Endodermal cell (in vitro differentiated cells): Measurements from ENCODE around the gene BEST4. TPM values are rescaled to one million over a fixed set of nuclear protein-coding genes. Genes with fewer than 3 reads are reported as not detected.
"Not testable (repeated sequence)": the region's sequence is repeated elsewhere in the genome, so short reads cannot be mapped to it uniquely, and the experiment has no call there.

Source experiments
- DNase-seq: peaks from one replicate; pipeline ENCODE4 v3.0.0-alpha.2; 2017
- H3K27ac ChIP-seq: 2 replicates; pipeline ENCODE4 v1.5.1; 2013; ENCODE audit warnings: mild to moderate bottlenecking, low read depth, low read length, moderate library complexity
- H3K27me3 ChIP-seq: 2 replicates; pipeline ENCODE4 v1.6.1; 2013; ENCODE audit warnings: mild to moderate bottlenecking, low read length, moderate library complexity; ENCODE audit not compliant: insufficient read depth, control insufficient read depth, poor library complexity, severe bottlenecking
- H3K36me3 ChIP-seq: 2 replicates; pipeline ENCODE4 v1.7.0; 2013; ENCODE audit warnings: mild to moderate bottlenecking, low read length, moderate library complexity; ENCODE audit not compliant: control insufficient read depth, insufficient read depth
- H3K4me1 ChIP-seq: one replicate; pipeline ENCODE4 v1.7.0; 2013; ENCODE audit warnings: low read length; ENCODE audit not compliant: control insufficient read depth, insufficient read depth
- H3K4me3 ChIP-seq: 2 replicates; pipeline ENCODE4 v1.5.1; 2013; ENCODE audit warnings: mild to moderate bottlenecking, low read length, moderate library complexity
- H3K9ac ChIP-seq: 2 replicates; pipeline ENCODE4 v1.6.1; 2013; ENCODE audit warnings: mild to moderate bottlenecking, low read length, moderate library complexity; ENCODE audit not compliant: poor library complexity, severe bottlenecking; ENCODE audit errors: extremely low read depth
- H3K9me3 ChIP-seq: 2 replicates; pipeline ENCODE4 v1.6.1; 2013; ENCODE audit warnings: mild to moderate bottlenecking, low read length, moderate library complexity; ENCODE audit not compliant: control insufficient read depth
- H3K27ac Mint-ChIP-seq: 2 replicates; pipeline ENCODE4 v1.8.0; 2020; ENCODE audit warnings: mixed read lengths
- H3K27me3 Mint-ChIP-seq: 2 replicates; pipeline ENCODE4 v1.8.0; 2021; ENCODE audit warnings: mild to moderate bottlenecking, mixed read lengths; ENCODE audit not compliant: insufficient read depth
- H3K36me3 Mint-ChIP-seq: 2 replicates; pipeline ENCODE4 v1.8.0; 2020; ENCODE audit warnings: low read depth, mixed read lengths
- H3K4me1 Mint-ChIP-seq: 2 replicates; pipeline ENCODE4 v1.8.0; 2020; ENCODE audit warnings: mixed read lengths
- H3K4me3 Mint-ChIP-seq: 2 replicates; pipeline ENCODE4 v1.8.0; 2020; ENCODE audit warnings: mild to moderate bottlenecking, moderate library complexity, mixed read lengths
- H3K9me3 Mint-ChIP-seq: 2 replicates; pipeline ENCODE4 v1.8.0; 2020; ENCODE audit warnings: mild to moderate bottlenecking, mixed read lengths
- CTCF ChIP-seq: fragments of 200-600 bp; sonication (generic); conservative IDR thresholded peaks from 2 replicates; pipeline ENCODE4 v1.5.0; 2021; ENCODE audit warnings: antibody characterized with exemption, mild to moderate bottlenecking
- WGBS, 2 experiments: methylation state at CpG; one replicate each; pipeline versions ENCODE4 v1.1.5 to v1.1.7; 2013; ENCODE audit warnings: missing lambda C conversion rate in 2 of 2, mixed read lengths in 1 of 2; ENCODE audit not compliant: insufficient coverage in 1 of 2, insufficient read length in 1 of 2; 5-methylcytosine and 5-hydroxymethylcytosine counted together
- total RNA-seq, 2 donors: library from RNA; stranded (reverse); fragmentation: NEBNext Ultra II Directional in 1 of 2; extraction: Animal tissue kit (Norgen Biotek cat#: 25700) in 1 of 2; gene quantifications; 2 replicates in 1 of 2; 3 replicates in 1 of 2; pipeline ENCODE4 v1.2.1, GENCODE V29; 2021

Gene BEST4
- total RNA-seq, 2 donors from 2014 or later, result 1.6 to 2.3 TPM

- no peak overlapping the region for H3K9ac ChIP-seq
- TF ChIP-seq CTCF, result no peak
- Mint-ChIP-seq H3K27me3 (no peaks in the 10 kb centered on the region), H3K4me1 (peaks cover 9% of the 10 kb centered on the region), H3K4me3 (no peak overlapping the region), H3K9me3 (no peaks in the 10 kb centered on the region), H3K27ac (no peak overlapping the region), H3K36me3 (no peaks in the 10 kb centered on the region)
- no peaks in the 10 kb centered on the region for H3K9me3 ChIP-seq
- WGBS, 2 experiments, result 93 to 98% methylated on average over 15 to 21 of the region's 21 CpGs
- H3K36me3 ChIP-seq, result no peaks in the 10 kb centered on the region
- H3K4me1 ChIP-seq, result no peaks in the 10 kb centered on the region
- no peak overlapping the region for H3K4me3 ChIP-seq
- peak; percentile 49 for DNase-seq
- H3K27ac ChIP-seq, result no peak overlapping the region
- H3K27me3 ChIP-seq, result no peaks in the 10 kb centered on the region
These were observed 40.2 kb upstream of the BEST4 start for GRCh38 chr1:44828003-44828651.

- peak; percentile 90 for DNase-seq
- H3K4me1 Mint-ChIP-seq, result peaks cover 7% of the 10 kb centered on the region
- H3K36me3 Mint-ChIP-seq, result no peaks in the 10 kb centered on the region
- no peak overlapping the region for H3K27ac ChIP-seq
- no peak overlapping the region for H3K27ac Mint-ChIP-seq
- H3K4me1 ChIP-seq, result no peaks in the 10 kb centered on the region
- no peaks in the 10 kb centered on the region for H3K27me3 ChIP-seq
- 93 to 95% methylated on average over 19 to 28 of the region's 28 CpGs for WGBS, 2 experiments
- H3K4me3 ChIP-seq, result no peak overlapping the region
- H3K9me3 Mint-ChIP-seq, result no peaks in the 10 kb centered on the region
- no peak overlapping the region for H3K4me3 Mint-ChIP-seq
- H3K9ac ChIP-seq, result no peak overlapping the region
- no peaks in the 10 kb centered on the region for H3K27me3 Mint-ChIP-seq
- TF ChIP-seq CTCF, result peak; percentile 68
- no peaks in the 10 kb centered on the region for H3K36me3 ChIP-seq
- H3K9me3 ChIP-seq, result no peaks in the 10 kb centered on the region
These were observed 39.4 kb upstream of the BEST4 start for GRCh38 chr1:44827197-44828002.

DNA sequence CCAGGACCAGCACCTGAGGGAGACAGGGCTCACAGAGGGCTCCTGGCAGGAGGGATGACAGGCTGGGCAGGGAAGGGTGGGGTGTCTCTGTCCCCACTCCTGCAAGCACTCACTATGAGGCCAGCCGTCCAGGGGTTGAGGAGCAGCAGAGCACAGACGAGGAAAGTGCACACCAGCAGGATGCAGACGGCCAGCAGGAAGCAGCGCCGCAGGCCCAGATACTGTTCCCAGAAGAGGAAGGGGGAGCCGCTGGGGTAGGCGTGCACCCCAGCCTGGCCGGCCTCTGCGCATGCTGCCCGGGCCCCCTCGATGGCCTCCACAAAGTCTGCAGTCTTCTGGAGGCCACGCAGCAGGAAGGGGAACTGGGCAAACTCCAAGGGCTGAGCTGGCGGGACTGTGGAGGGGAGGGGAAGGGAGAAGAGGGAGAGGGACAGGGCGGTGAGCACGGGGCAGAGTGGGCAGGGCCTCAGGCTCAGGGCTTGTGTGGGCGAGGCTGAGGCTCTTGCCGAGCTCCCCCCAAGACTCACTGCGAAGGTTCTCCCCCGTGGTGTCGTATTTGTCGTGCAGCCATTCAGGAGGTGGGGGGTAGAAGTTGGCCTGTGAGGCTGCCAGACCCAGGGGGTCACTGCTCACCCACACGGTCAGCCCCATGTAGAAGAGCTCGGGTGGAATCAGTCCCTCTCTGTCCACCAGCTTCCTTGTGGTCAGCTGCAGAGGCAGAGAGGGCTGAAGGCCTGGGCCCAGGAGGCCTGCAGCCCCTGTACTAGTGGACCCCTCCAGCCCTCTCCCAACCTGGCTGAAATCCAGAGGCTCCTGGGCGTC lies 38.6 kb upstream of the BEST4 start:
- Histone ChIP-seq H3K4me3 (no peak overlapping the region), H3K9ac (no peak overlapping the region), H3K9me3 (no peaks in the 10 kb centered on the region), H3K27me3 (no peaks in the 10 kb centered on the region), H3K36me3 (no peaks in the 10 kb centered on the region), H3K27ac (no peak overlapping the region), H3K4me1 (no peaks in the 10 kb centered on the region)
- peaks cover 4% of the 10 kb centered on the region for H3K4me1 Mint-ChIP-seq
- H3K27ac Mint-ChIP-seq, result no peak overlapping the region
- 85 to 89% methylated on average over 14 to 24 of the region's 24 CpGs for WGBS, 2 experiments
- no peaks in the 10 kb centered on the region for H3K9me3 Mint-ChIP-seq
- TF ChIP-seq CTCF, result no peak
- no peaks in the 10 kb centered on the region for H3K27me3 Mint-ChIP-seq
- H3K4me3 Mint-ChIP-seq, result no peak overlapping the region
- H3K36me3 Mint-ChIP-seq, result no peaks in the 10 kb centered on the region
- DNase-seq, result peak; percentile 60

DNA sequence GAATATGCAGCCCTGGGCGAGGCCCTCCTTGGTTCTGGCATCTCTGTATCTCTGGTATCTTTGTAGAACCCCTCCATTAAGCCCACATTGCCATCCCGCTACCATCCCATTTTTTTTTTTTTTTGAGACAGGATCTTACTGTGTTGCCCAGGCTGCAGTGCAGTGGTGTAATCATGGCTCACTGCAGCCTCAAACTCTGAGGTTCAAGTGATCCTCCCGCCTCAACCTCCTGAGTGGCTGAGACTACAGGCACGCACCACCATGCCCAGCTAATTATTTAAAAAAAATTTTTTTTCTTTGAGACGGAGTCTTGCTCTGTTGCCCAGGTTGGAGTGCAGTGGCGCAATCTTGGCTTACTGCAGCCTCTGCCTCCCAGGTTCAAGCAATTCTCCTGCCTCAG lies 36.4 kb upstream of the BEST4 start:
- H3K4me3 Mint-ChIP-seq, H3K36me3 ChIP-seq, H3K9me3 ChIP-seq, H3K4me3 ChIP-seq, H3K9me3 Mint-ChIP-seq, H3K27ac ChIP-seq, H3K27me3 Mint-ChIP-seq, H3K4me1 ChIP-seq, H3K27me3 ChIP-seq, H3K36me3 Mint-ChIP-seq, H3K27ac Mint-ChIP-seq, DNase-seq, H3K9ac ChIP-seq: not testable (repeated sequence)
- H3K4me1 Mint-ChIP-seq, result peaks cover 13% of the 10 kb centered on the region
- WGBS, 2 experiments, result 92 to 100% methylated on average over 4 to 6 of the region's 6 CpGs
